Ishikawa (cell line): ENCODE data around the gene POLR3K.

Experiments
- CEBPB ChIP-seq: IDR thresholded peaks from 2 replicates; pipeline ENCODE4 v1.6.1; 2012
- CREB1 ChIP-seq: IDR thresholded peaks from 2 replicates; pipeline ENCODE4 v1.6.1; 2012; ENCODE audit warnings: low read depth
- EGR1 ChIP-seq: IDR thresholded peaks from 2 replicates; pipeline ENCODE4 v1.6.1; 2012
- EP300 ChIP-seq: IDR thresholded peaks from 2 replicates; pipeline ENCODE4 v1.6.1; 2012; ENCODE audit warnings: borderline replicate concordance
- FOXM1 ChIP-seq: IDR thresholded peaks from 2 replicates; pipeline ENCODE4 v1.6.1; 2012; ENCODE audit warnings: low read depth, borderline replicate concordance
- NFIC ChIP-seq: IDR thresholded peaks from 2 replicates; pipeline ENCODE4 v1.6.1; 2012
- RAD21 ChIP-seq: IDR thresholded peaks from 2 replicates; pipeline ENCODE4 v1.6.1; 2012; ENCODE audit warnings: low read depth
- TAF1 ChIP-seq: IDR thresholded peaks from 2 replicates; pipeline ENCODE4 v1.6.1; 2012; ENCODE audit warnings: low read depth, mild to moderate bottlenecking
- TCF12 ChIP-seq: IDR thresholded peaks from 2 replicates; pipeline ENCODE4 v1.6.1; 2012; ENCODE audit warnings: low read depth
- TEAD4 ChIP-seq: IDR thresholded peaks from 2 replicates; pipeline ENCODE4 v1.6.1; 2012
- YY1 ChIP-seq: IDR thresholded peaks from 2 replicates; pipeline ENCODE4 v1.6.1; 2012; ENCODE audit warnings: low read depth
- ZBTB7A ChIP-seq: IDR thresholded peaks from 2 replicates; pipeline ENCODE4 v1.6.1; 2012; ENCODE audit warnings: low read depth
- TF ChIP-seq, protein P1 (sequence below): IDR thresholded peaks from 2 replicates; pipeline ENCODE4 v1.6.1; 2012
- TF ChIP-seq, protein P2 (sequence below): IDR thresholded peaks from 2 replicates; pipeline ENCODE4 v1.6.1; 2012; ENCODE audit warnings: low read depth, mild to moderate bottlenecking
- TF ChIP-seq, protein P3 (sequence below): IDR thresholded peaks from 2 replicates; pipeline ENCODE4 v1.6.1; 2012

The POLR3K gene

DNA sequence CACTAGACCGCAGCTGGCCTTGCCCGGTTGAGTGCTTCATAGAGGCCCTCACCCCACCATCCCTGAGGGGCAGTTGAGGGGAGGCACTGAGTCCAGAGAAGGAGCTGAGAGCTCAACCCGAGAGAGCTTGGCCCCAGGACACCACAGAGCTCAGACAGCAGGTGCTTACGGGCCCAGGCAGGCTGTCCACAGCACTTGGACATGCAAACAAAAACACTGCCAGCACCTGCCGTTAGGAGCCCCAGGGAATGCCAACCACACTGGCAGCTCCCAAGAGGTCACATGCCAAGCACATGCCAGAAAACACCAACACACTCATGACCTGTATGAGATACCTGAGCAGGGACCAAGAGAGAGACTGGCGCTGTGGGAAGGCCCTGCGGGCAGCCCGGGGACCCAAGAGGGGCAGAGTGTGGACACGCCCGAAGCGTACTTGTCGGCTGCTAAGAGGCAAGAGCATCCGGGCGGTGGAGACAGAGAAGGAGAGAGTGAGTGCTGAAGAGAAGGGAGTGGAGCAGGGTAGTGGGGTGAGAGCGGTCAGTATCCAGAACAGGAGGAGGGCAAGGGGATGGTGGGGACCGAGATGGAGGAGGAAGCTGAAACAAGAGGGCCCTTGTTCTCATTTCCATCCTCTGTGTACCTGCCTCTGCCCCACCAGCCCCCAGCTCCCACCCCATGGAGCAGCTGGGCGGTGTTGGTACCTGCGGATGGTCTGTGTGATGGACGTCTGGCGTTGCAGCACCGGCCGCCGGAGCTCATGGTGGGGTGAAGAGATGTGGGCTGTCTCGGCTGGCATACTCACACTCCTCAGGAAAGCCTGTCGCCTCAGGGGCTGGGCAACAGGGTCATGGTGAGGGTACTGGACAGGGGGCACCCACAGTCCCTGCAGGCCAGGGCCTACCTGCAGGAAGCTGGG lies 10.8 kb upstream of the POLR3K start:
- TF ChIP-seq EP300 = no peak
- no peak for TF ChIP-seq TCF12
- TF ChIP-seq, protein P1, sequence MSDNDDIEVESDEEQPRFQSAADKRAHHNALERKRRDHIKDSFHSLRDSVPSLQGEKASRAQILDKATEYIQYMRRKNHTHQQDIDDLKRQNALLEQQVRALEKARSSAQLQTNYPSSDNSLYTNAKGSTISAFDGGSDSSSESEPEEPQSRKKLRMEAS = no peak
- TF ChIP-seq RAD21 = no peak
- no peak for TF ChIP-seq CREB1
- TF ChIP-seq NFIC = no peak
- no peak for TF ChIP-seq CEBPB

DNA sequence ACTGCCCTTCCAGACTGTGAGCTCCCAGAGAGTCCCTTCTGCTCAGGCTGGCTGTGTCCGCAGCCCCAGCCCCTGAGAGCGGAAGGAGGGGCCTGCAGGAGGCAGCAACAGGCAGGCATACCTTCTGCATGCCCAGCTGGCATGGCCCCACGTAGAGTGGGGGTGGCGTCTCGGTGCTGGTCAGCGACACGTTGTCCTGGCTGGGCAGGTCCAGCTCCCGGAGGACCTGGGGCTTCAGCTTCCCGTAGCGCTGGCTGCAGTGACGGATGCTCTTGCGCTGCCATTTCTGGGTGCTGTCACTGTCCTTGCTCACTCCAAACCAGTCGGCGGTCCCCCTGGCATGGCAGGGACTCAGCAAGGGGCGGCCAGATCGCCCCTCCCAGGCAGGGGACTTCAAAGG lies 10.1 kb upstream of the POLR3K start:
- TF ChIP-seq, protein P2, sequence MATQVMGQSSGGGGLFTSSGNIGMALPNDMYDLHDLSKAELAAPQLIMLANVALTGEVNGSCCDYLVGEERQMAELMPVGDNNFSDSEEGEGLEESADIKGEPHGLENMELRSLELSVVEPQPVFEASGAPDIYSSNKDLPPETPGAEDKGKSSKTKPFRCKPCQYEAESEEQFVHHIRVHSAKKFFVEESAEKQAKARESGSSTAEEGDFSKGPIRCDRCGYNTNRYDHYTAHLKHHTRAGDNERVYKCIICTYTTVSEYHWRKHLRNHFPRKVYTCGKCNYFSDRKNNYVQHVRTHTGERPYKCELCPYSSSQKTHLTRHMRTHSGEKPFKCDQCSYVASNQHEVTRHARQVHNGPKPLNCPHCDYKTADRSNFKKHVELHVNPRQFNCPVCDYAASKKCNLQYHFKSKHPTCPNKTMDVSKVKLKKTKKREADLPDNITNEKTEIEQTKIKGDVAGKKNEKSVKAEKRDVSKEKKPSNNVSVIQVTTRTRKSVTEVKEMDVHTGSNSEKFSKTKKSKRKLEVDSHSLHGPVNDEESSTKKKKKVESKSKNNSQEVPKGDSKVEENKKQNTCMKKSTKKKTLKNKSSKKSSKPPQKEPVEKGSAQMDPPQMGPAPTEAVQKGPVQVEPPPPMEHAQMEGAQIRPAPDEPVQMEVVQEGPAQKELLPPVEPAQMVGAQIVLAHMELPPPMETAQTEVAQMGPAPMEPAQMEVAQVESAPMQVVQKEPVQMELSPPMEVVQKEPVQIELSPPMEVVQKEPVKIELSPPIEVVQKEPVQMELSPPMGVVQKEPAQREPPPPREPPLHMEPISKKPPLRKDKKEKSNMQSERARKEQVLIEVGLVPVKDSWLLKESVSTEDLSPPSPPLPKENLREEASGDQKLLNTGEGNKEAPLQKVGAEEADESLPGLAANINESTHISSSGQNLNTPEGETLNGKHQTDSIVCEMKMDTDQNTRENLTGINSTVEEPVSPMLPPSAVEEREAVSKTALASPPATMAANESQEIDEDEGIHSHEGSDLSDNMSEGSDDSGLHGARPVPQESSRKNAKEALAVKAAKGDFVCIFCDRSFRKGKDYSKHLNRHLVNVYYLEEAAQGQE = no peak
- TF ChIP-seq TAF1 (no peak), CEBPB (no peak), ZBTB7A (no peak), YY1 (no peak), EP300 (no peak), TEAD4 (no peak), NFIC (no peak), FOXM1 (no peak), RAD21 (no peak), EGR1 (no peak), CREB1 (no peak)
- TF ChIP-seq, protein P3, sequence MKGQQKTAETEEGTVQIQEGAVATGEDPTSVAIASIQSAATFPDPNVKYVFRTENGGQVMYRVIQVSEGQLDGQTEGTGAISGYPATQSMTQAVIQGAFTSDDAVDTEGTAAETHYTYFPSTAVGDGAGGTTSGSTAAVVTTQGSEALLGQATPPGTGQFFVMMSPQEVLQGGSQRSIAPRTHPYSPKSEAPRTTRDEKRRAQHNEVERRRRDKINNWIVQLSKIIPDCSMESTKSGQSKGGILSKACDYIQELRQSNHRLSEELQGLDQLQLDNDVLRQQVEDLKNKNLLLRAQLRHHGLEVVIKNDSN = no peak
- TF ChIP-seq, protein P1 = no peak

DNA sequence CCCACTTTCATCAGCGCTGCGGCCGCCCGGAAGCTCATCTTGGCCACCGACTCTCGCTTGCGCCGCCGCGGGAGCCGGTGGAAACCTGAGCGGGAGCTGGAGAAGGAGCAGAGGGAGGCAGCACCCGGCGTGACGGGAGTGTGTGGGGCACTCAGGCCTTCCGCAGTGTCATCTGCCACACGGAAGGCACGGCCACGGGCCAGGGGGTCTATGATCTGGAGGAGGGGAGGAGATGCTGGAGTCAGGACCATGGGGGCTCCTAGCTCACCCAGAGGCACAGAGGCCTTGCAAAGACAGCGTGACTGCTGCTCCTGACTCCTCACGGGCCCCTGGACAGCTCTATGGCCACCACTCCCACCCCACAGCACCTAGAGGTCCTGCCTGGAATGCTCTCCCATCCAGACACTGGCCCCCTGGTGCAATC lies 9.6 kb upstream of the POLR3K start:
- TF ChIP-seq, protein P2 = no peak
- TF ChIP-seq, protein P3 = no peak
- no peak for TF ChIP-seq EP300
- TF ChIP-seq CEBPB = no peak
- TF ChIP-seq EGR1 = no peak
- TF ChIP-seq TEAD4 = no peak
- TF ChIP-seq, protein P1 = no peak
- TF ChIP-seq RAD21 = no peak
- no peak for TF ChIP-seq CREB1
- TF ChIP-seq TCF12 = no peak
- no peak for TF ChIP-seq ZBTB7A
- TF ChIP-seq YY1 = no peak
- TF ChIP-seq TAF1 = no peak

DNA sequence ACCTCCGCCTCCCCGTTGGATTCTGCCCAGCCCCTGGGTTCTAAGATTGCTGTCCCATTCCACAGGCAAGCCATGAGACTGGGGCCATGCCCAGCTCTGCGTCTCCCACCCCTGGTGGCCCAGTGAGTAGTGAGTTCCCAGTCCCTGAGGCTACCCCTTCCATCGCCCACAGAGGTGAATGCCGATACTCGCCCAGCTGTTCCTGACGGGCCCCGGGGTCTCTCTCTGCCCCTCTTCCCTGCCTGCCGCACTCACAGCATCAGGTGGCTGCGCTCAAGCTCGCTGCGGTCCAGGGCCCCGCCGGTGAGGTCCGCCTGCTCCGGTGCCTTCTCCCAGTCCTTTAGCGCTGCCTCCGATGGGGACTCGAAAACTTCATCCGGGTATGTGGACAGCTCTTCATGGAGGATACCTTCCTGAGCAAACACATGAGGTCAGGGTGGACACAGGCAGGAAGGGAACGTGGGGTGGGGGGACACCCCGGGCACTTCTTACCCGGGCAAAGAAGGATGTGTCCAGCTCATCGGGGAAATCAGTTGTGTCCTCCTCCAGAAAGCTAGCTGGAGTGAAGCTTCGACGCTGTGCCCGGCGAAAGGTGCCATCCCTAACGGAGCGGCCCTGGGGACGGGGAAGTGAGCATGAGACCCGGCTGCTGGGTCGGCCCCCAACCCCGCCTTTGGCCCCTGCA lies 9.0 kb upstream of the POLR3K start:
- TF ChIP-seq CEBPB = no peak
- TF ChIP-seq EGR1 = no peak
- no peak for TF ChIP-seq YY1
- no peak for TF ChIP-seq CREB1
- TF ChIP-seq TCF12 = no peak
- TF ChIP-seq RAD21 = no peak
- no peak for TF ChIP-seq EP300

DNA sequence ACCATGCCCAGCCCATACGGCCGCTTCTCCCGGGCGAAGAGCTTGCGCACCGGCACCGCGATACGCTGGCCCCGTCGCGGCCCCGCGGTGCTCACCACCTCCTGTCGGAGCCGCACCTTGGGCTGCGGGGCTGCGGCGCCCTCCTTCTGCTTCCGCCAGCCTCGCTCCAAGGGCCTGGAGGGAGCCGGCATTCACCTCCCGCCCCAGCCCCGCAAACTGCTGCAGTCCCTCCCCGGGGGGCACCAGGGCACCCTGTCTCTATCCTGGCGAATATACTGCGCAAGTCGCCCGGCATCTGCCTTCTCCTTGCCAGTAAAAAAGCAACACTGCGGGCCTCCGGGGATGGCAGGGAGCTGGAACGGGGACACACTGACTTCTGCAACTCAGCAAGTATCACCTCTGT lies 8.5 kb upstream of the POLR3K start:
- TF ChIP-seq EP300 = no peak
- TF ChIP-seq TCF12 = no peak
- TF ChIP-seq FOXM1 = no peak
- TF ChIP-seq TAF1 = no peak
- no peak for TF ChIP-seq YY1
- TF ChIP-seq ZBTB7A = no peak
- no peak for TF ChIP-seq TEAD4
- TF ChIP-seq, protein P3 = no peak
- no peak for TF ChIP-seq RAD21
- no peak for TF ChIP-seq NFIC
- no peak for TF ChIP-seq CREB1
- TF ChIP-seq, protein P1 = no peak
- TF ChIP-seq, protein P2 = no peak
- TF ChIP-seq CEBPB = no peak
- no peak for TF ChIP-seq EGR1
